Upper lobe of right lung (tissue), 1 donor: ENCODE measurements around the gene KCNC1. TPM values are rescaled to one million over a fixed set of nuclear protein-coding genes. Genes with fewer than 3 reads are reported as not detected.

Experiments used
- ATAC-seq: fragments of 200-7000 bp; cut with Tn5 transposase; one replicate; pipeline ENCODE4 v1.9.1; 2020; ENCODE audit warnings: mild to moderate bottlenecking, moderate library complexity
- DNase-seq: peaks from one replicate; pipeline ENCODE4 v3.0.0-alpha.2; 2020
- H3K27ac ChIP-seq: fragments of 200-600 bp; one replicate; pipeline ENCODE4 v1.8.0; 2022
- H3K27me3 ChIP-seq: fragments of 200-600 bp; one replicate; pipeline ENCODE4 v1.8.0; 2022; ENCODE audit warnings: mild to moderate bottlenecking
- H3K36me3 ChIP-seq: fragments of 200-600 bp; one replicate; pipeline ENCODE4 v1.8.0; 2022
- H3K4me1 ChIP-seq: fragments of 200-600 bp; one replicate; pipeline ENCODE4 v1.8.0; 2022
- H3K4me3 ChIP-seq: fragments of 200-600 bp; one replicate; pipeline ENCODE4 v1.8.0; 2022; ENCODE audit warnings: mild to moderate bottlenecking
- H3K9me3 ChIP-seq: fragments of 200-600 bp; one replicate; pipeline ENCODE4 v1.8.0; 2022
- CTCF ChIP-seq: fragments of 200-600 bp; IDR thresholded peaks from one replicate; pipeline ENCODE4 v1.8.0; 2022; ENCODE audit warnings: antibody characterized with exemption
- intact Hi-C: fragments of 100-400 bp; cut with DNase I; formaldehyde crosslinking; loops from one replicate; pipeline ENCODE4 v1.11.0; 2022
- total RNA-seq: library from RNA; stranded (reverse); fragmentation: NEBNext Ultra II Directional; extraction: Animal tissue kit (Norgen Biotek cat#: 25700); gene quantifications from one replicate; pipeline ENCODE4 v1.2.1, GENCODE V29; 2021
- donor health status: DM: no; HTN: yes; CAD: no; lungs with severe emphysema.

The KCNC1 gene
- total RNA-seq, 1 donor from 2014 or later: not detected

DNA sequence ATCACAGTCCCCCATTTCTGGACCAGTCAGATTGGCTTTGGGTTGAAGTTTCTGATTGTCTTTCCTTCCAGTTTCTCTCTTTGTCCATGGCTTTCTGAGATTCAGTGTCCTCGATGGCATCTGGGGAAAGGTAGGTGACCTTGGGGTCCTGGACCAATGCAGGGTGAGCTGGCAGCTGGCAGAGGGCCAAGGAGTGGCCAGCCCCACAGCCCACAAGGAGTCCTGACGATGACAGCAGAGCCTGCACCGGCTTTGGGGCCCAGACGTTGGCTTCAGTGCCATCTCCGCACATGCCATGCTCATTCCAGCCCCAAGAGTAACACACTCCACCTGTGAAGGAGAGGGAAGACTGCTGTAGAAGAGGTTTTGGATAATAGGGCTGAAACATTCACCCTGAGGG is 53.5 kb downstream of the KCNC1 start:
- intact Hi-C loops: no loop called here
- Histone ChIP-seq H3K27ac (no peak overlapping the region), H3K27me3 (no peaks in the 10 kb centered on the region), H3K4me3 (no peak overlapping the region), H3K36me3 (no peaks in the 10 kb centered on the region), H3K4me1 (no peaks in the 10 kb centered on the region), H3K9me3 (no peaks in the 10 kb centered on the region)
- DNase-seq: no peak
- no peak for ATAC-seq
- no peak for TF ChIP-seq CTCF

- H3K4me1 ChIP-seq: no peaks in the 10 kb centered on the region
- TF ChIP-seq CTCF: no peak
- no peaks in the 10 kb centered on the region for H3K27me3 ChIP-seq
- intact Hi-C loops: no loop called here
- no peak overlapping the region for H3K27ac ChIP-seq
- no peaks in the 10 kb centered on the region for H3K36me3 ChIP-seq
- no peak for DNase-seq
- ATAC-seq: no peak
- no peak overlapping the region for H3K4me3 ChIP-seq
- H3K9me3 ChIP-seq: no peaks in the 10 kb centered on the region
These were observed 55.9 kb downstream of the KCNC1 start for GRCh38 chr11:17790453-17790852.

DNA sequence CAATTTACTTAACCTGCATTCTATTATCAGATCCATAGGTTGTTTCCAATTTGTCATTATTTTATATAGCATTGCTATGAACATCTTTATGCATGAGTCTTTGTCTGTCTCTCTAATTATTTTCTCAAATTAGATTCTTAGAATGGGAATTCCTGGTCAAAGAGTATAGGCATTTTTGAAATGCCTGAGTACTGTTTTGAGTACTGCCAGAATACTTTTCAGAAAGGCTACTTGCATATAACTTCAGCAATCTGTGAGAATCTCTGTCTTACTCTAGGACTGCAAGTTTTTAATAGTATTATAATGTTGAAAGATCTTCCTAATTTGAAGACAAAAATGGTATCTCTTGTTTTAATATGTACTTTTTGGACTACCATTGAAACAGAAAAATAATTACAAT is 56.6 kb downstream of the KCNC1 start:
- TF ChIP-seq CTCF: no peak
- Histone ChIP-seq H3K9me3 (no peaks in the 10 kb centered on the region), H3K27ac (no peak overlapping the region), H3K36me3 (no peaks in the 10 kb centered on the region), H3K4me3 (no peak overlapping the region), H3K4me1 (no peaks in the 10 kb centered on the region), H3K27me3 (no peaks in the 10 kb centered on the region)
- DNase-seq (no peak), ATAC-seq (no peak)
- intact Hi-C loops: no loop called here

DNA sequence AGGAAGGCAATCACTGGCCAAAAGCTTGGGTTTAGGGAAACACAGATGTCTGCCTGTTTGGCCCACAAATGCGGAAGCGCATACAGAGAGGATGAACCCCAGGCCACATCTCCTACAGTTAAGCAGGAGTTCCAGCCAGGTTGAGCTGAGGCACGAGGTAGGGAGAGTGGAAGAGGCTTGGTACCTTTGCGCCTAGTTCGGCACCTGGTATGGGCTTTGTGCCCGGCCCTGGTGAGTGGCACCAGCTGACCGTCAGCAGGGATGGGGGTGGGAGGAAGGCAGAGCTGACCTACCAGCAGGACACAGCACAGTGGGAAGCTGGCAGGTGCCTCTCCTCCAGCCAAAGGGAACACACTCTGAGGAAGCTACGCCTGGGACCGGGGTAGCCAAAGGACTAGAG is 57.6 kb downstream of the KCNC1 start:
- no peak for ATAC-seq
- H3K36me3 ChIP-seq: no peaks in the 10 kb centered on the region
- H3K4me1 ChIP-seq: no peaks in the 10 kb centered on the region
- H3K27ac ChIP-seq: no peak overlapping the region
- intact Hi-C loops: no loop called here
- no peak overlapping the region for H3K4me3 ChIP-seq
- no peaks in the 10 kb centered on the region for H3K27me3 ChIP-seq
- H3K9me3 ChIP-seq: no peaks in the 10 kb centered on the region
- DNase-seq: no peak
- TF ChIP-seq CTCF: no peak

DNA sequence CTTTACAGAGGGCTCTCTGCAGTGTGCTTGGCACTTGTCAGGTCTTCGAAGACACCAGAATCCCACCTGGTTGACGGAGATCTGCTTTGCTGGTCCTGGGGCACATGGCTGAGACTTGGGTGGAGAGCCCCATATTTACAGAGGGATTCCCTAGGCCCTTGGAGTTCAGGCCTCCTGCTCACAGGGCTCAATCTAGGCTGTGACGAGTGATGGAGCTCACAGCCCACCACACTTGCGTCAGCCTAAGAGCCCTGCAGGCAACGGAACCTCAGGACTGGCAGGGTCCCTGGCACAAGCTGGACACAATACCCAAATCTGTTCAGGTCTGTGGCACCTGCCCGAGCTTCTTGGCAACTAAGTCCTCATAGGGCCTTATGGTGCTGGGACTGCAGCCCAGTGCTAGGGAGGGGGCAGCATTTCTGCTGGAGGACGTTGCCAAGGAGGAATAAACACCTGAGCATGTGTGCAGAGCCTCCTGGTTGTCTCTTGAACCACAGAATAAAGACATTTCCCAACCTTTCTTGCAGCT is 59.1 kb downstream of the KCNC1 start:
- Histone ChIP-seq H3K27me3 (no peaks in the 10 kb centered on the region), H3K4me3 (no peak overlapping the region), H3K9me3 (no peaks in the 10 kb centered on the region), H3K27ac (no peak overlapping the region), H3K4me1 (no peaks in the 10 kb centered on the region), H3K36me3 (no peaks in the 10 kb centered on the region)
- DNase-seq: no peak
- no peak for ATAC-seq
- no peak for TF ChIP-seq CTCF
- intact Hi-C loops: no loop called here

DNA sequence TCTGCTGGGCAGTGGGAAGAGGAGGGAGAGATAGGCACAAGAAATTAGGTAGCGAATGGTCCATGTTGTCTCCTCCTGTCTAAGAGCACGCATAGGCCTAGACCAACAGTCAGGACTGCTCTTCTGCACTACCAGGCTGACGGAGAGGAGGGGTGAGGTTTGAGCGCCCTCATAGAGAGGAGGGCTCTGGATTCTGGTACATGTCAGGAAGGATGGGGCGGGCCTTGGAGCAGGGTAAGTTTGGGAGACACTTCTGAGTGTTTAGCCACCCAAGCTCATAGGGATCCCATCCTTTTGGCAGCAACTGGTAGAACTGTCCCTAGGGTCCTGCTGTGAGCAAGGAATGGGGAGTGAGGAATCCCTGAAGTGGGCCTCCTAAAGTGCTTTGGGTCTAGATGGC is 60.4 kb downstream of the KCNC1 start:
- intact Hi-C loops: no loop called here
- TF ChIP-seq CTCF: no peak
- Histone ChIP-seq H3K27ac (no peak overlapping the region), H3K27me3 (no peaks in the 10 kb centered on the region), H3K36me3 (no peaks in the 10 kb centered on the region), H3K9me3 (no peaks in the 10 kb centered on the region), H3K4me1 (no peaks in the 10 kb centered on the region), H3K4me3 (no peak overlapping the region)
- ATAC-seq (no peak), DNase-seq (no peak)
